ENCODE measurements around the gene FAF1. TPM values are rescaled to one million over a fixed set of nuclear protein-coding genes. Genes with fewer than 3 reads are reported as not detected.

The FAF1 gene
- total RNA-seq, 4 donors from 2014 or later, result 23.8 to 64.6 (median 43.9) TPM

GRCh38 chr1:50474859-50475809 lies 484.9 kb downstream of the FAF1 start:
- Histone ChIP-seq H3K9me3 (no peaks in the 10 kb centered on the region), H3K36me3 (peaks cover 0 to 61% (median 0%) of the 10 kb centered on the region in 3 donors), H3K4me3 (no peak overlapping the region), H3K27ac (no peak overlapping the region), H3K4me1 (no peaks in the 10 kb centered on the region), H3K27me3 (no peaks in the 10 kb centered on the region)
- no peak for DNase-seq
- TF ChIP-seq CTCF (IDR thresholded peaks at IDR 0.05) (no peak), POLR2A (IDR thresholded peaks at IDR 0.05) (no peak)
- intact Hi-C loops (cut with DNase I), result no loop called here
- WGBS, 2 donors, result 95 to 97% methylated on average over 7 of the region's 7 CpGs

GRCh38 chr1:50473513-50473912 lies 486.6 kb downstream of the FAF1 start:
- no peak for DNase-seq
- H3K9me3 ChIP-seq, result no peaks in the 10 kb centered on the region
- intact Hi-C loops (cut with DNase I), result no loop called here
- peaks cover 0 to 60% (median 0%) of the 10 kb centered on the region in 3 donors for H3K36me3 ChIP-seq
- no peaks in the 10 kb centered on the region for H3K27me3 ChIP-seq
- H3K4me1 ChIP-seq, result no peaks in the 10 kb centered on the region
- H3K4me3 ChIP-seq, result no peak overlapping the region
- no peak for TF ChIP-seq CTCF (IDR thresholded peaks at IDR 0.05)
- no peak for TF ChIP-seq POLR2A (IDR thresholded peaks at IDR 0.05)
- H3K27ac ChIP-seq, result no peak overlapping the region

GRCh38 chr1:50471967-50472366 lies 488.1 kb downstream of the FAF1 start:
- Histone ChIP-seq H3K36me3 (peaks cover 0 to 69% (median 0%) of the 10 kb centered on the region in 3 donors), H3K9me3 (no peaks in the 10 kb centered on the region), H3K27ac (no peak overlapping the region), H3K4me3 (no peak overlapping the region), H3K4me1 (no peaks in the 10 kb centered on the region), H3K27me3 (no peaks in the 10 kb centered on the region)
- TF ChIP-seq POLR2A (IDR thresholded peaks at IDR 0.05) (no peak), CTCF (IDR thresholded peaks at IDR 0.05) (no peak)
- no peak for DNase-seq
- intact Hi-C loops (cut with DNase I), result no loop called here
- 88 to 95% methylated on average over 3 of the region's 3 CpGs for WGBS, 2 donors

GRCh38 chr1:50462964-50463363 lies 497.1 kb downstream of the FAF1 start:
- 94 to 96% methylated on average over 2 of the region's 2 CpGs for WGBS, 2 donors
- TF ChIP-seq CTCF (IDR thresholded peaks at IDR 0.05), result no peak
- TF ChIP-seq POLR2A (IDR thresholded peaks at IDR 0.05), result no peak
- no peak overlapping the region for H3K4me3 ChIP-seq
- no peaks in the 10 kb centered on the region for H3K9me3 ChIP-seq
- H3K27me3 ChIP-seq, result no peaks in the 10 kb centered on the region
- intact Hi-C loops (cut with DNase I), result no loop called here
- no peak overlapping the region for H3K27ac ChIP-seq
- H3K4me1 ChIP-seq, result no peaks in the 10 kb centered on the region
- H3K36me3 ChIP-seq, result peaks cover 0 to 38% (median 0%) of the 10 kb centered on the region in 3 donors
- no peak for DNase-seq

GRCh38 chr1:50458507-50458906 lies 501.6 kb downstream of the FAF1 start:
- Histone ChIP-seq H3K27ac (no peak overlapping the region), H3K36me3 (peaks cover 0 to 38% (median 0%) of the 10 kb centered on the region in 3 donors), H3K4me1 (no peaks in the 10 kb centered on the region), H3K9me3 (no peaks in the 10 kb centered on the region), H3K27me3 (no peaks in the 10 kb centered on the region), H3K4me3 (no peak overlapping the region)
- WGBS, 2 donors, result 92 to 93% methylated on average over 5 of the region's 5 CpGs
- DNase-seq, result no peak
- no peak for TF ChIP-seq CTCF (IDR thresholded peaks at IDR 0.05)
- intact Hi-C loops (cut with DNase I), result no loop called here

Measured in esophagus squamous epithelium (tissue), 5 donors.